H9 (cell line): ENCODE measurements around the gene ADGRE1. TPM values are rescaled to one million over a fixed set of nuclear protein-coding genes. Genes with fewer than 3 reads are reported as not detected.

Experiments used
- DNase-seq: peaks from one replicate; pipeline ENCODE4 v3.0.0-alpha.2; 2017
- H2AFZ ChIP-seq: one replicate; pipeline ENCODE4 v1.6.1; 2013; ENCODE audit warnings: mild to moderate bottlenecking, low read length, control low read depth, moderate library complexity
- H2AK5ac ChIP-seq: 2 replicates; pipeline ENCODE4 v1.6.1; 2013; ENCODE audit warnings: low read length, control low read depth, mixed read lengths; ENCODE audit not compliant: insufficient read length
- H2BK120ac ChIP-seq: one replicate; pipeline ENCODE4 v1.6.1; 2013; ENCODE audit warnings: low read depth, mild to moderate bottlenecking, low read length, control low read depth, inconsistent platforms; ENCODE audit not compliant: poor library complexity, severe bottlenecking
- H2BK12ac ChIP-seq: 2 replicates; pipeline ENCODE4 v1.6.1; 2013; ENCODE audit warnings: low read length, control low read depth, mixed read lengths, low read depth; ENCODE audit not compliant: insufficient read length
- H2BK15ac ChIP-seq: 2 replicates; pipeline ENCODE4 v1.6.1; 2013; ENCODE audit warnings: low read depth, low read length, control low read depth
- H2BK20ac ChIP-seq: one replicate; pipeline ENCODE4 v1.6.1; 2013; ENCODE audit warnings: low read depth, mild to moderate bottlenecking, low read length, control low read depth, inconsistent platforms; ENCODE audit not compliant: poor library complexity, severe bottlenecking
- H2BK5ac ChIP-seq: 2 replicates; pipeline ENCODE4 v1.6.1; 2013; ENCODE audit warnings: low read length, control low read depth, mixed read lengths; ENCODE audit not compliant: insufficient read length
- H3K14ac ChIP-seq: 2 replicates; pipeline ENCODE4 v1.6.1; 2013; ENCODE audit warnings: low read length, control low read depth; ENCODE audit not compliant: insufficient read depth
- H3K18ac ChIP-seq: 2 replicates; pipeline ENCODE4 v1.6.1; 2013; ENCODE audit warnings: low read depth, mild to moderate bottlenecking, mixed read lengths, low read length, control low read depth; ENCODE audit not compliant: insufficient read length
- H3K23ac ChIP-seq: 2 replicates; pipeline ENCODE4 v1.6.1; 2013; ENCODE audit warnings: low read length, control low read depth, mixed read lengths, low read depth; ENCODE audit not compliant: insufficient read length
- H3K23me2 ChIP-seq: 2 replicates; pipeline ENCODE4 v1.6.1; 2013; ENCODE audit warnings: low read depth, mild to moderate bottlenecking, mixed read lengths, low read length, control low read depth; ENCODE audit not compliant: insufficient read length, poor library complexity, severe bottlenecking
- H3K27ac ChIP-seq: 2 replicates; pipeline ENCODE4 v1.5.1; 2013; ENCODE audit warnings: low read length, control low read depth, mixed read lengths, low read depth; ENCODE audit not compliant: insufficient read length
- H3K27me3 ChIP-seq: 2 replicates; pipeline ENCODE4 v1.6.1; 2013; ENCODE audit warnings: low read length, control low read depth, inconsistent platforms; ENCODE audit not compliant: insufficient read depth
- H3K4ac ChIP-seq: 2 replicates; pipeline ENCODE4 v1.6.1; 2013; ENCODE audit warnings: low read depth, mild to moderate bottlenecking, control low read depth, inconsistent platforms, low read length, moderate library complexity
- H3K4me1 ChIP-seq: 2 replicates; pipeline ENCODE4 v1.6.1; 2013; ENCODE audit warnings: low read length, control low read depth, inconsistent platforms; ENCODE audit not compliant: insufficient read depth
- H3K4me2 ChIP-seq: 2 replicates; pipeline ENCODE4 v1.6.1; 2013; ENCODE audit warnings: low read length, control low read depth, mixed read lengths; ENCODE audit not compliant: insufficient read length, insufficient read depth
- H3K56ac ChIP-seq: 2 replicates; pipeline ENCODE4 v1.6.1; 2013; ENCODE audit warnings: low read depth, mild to moderate bottlenecking, mixed read lengths, low read length, control low read depth; ENCODE audit not compliant: insufficient read length
- H3K79me1 ChIP-seq: 2 replicates; pipeline ENCODE4 v1.6.1; 2013; ENCODE audit warnings: low read depth, mild to moderate bottlenecking, moderate library complexity, low read length, control low read depth, inconsistent platforms; ENCODE audit not compliant: insufficient read depth, poor library complexity, severe bottlenecking
- H3K79me2 ChIP-seq: 2 replicates; pipeline ENCODE4 v1.6.1; 2013; ENCODE audit warnings: low read length, control low read depth, inconsistent platforms; ENCODE audit not compliant: insufficient read depth
- H3K9ac ChIP-seq: 2 replicates; pipeline ENCODE4 v1.6.1; 2013; ENCODE audit warnings: low read length, control low read depth, mixed read lengths; ENCODE audit not compliant: insufficient read length; ENCODE audit errors: extremely low read depth
- H3K9me3 ChIP-seq: one replicate; pipeline ENCODE4 v1.6.1; 2013; ENCODE audit warnings: low read depth, low read length, inconsistent platforms; ENCODE audit not compliant: control insufficient read depth
- H3T11ph ChIP-seq: one replicate; pipeline ENCODE4 v1.6.1; 2013; ENCODE audit warnings: mild to moderate bottlenecking, low read length, control low read depth, inconsistent platforms
- H4K20me1 ChIP-seq: one replicate; pipeline ENCODE4 v1.6.1; 2013; ENCODE audit not compliant: control insufficient read depth, insufficient read length, insufficient read depth
- H4K5ac ChIP-seq: 2 replicates; pipeline ENCODE4 v1.6.1; 2013; ENCODE audit warnings: low read depth, mild to moderate bottlenecking, mixed read lengths, low read length, control low read depth; ENCODE audit not compliant: insufficient read length
- H4K8ac ChIP-seq: replicated peaks from 2 replicates; pipeline ENCODE4 v1.6.1; 2013; ENCODE audit warnings: low read length, control low read depth, mixed read lengths, low read depth; ENCODE audit not compliant: insufficient read length
- H4K91ac ChIP-seq: 2 replicates; pipeline ENCODE4 v1.6.1; 2013; ENCODE audit warnings: low read depth, mild to moderate bottlenecking, moderate library complexity, mixed read lengths, low read length, control low read depth; ENCODE audit not compliant: insufficient read length
- H3K27ac Mint-ChIP-seq, 3 experiments: 2 replicates in 2 of 3; 3 replicates in 1 of 3; pipeline ENCODE4 v1.8.0; 2020 to 2021; ENCODE audit warnings: mixed read lengths in 3 of 3, mild to moderate bottlenecking in 1 of 3, moderate library complexity in 1 of 3
- H3K27me3 Mint-ChIP-seq: 2 replicates; pipeline ENCODE4 v1.8.0; 2021; ENCODE audit warnings: low read depth, mild to moderate bottlenecking, moderate library complexity, mixed read lengths
- H3K36me3 Mint-ChIP-seq, 3 experiments: 2 replicates in 2 of 3; 3 replicates in 1 of 3; pipeline ENCODE4 v1.8.0; 2020 to 2021; ENCODE audit warnings: low read depth in 3 of 3, mixed read lengths in 3 of 3; ENCODE audit not compliant: insufficient read depth in 1 of 3
- H3K4me1 Mint-ChIP-seq, 2 experiments: 2 replicates each; pipeline ENCODE4 v1.8.0; 2020; ENCODE audit warnings: mixed read lengths in 2 of 2
- H3K4me3 Mint-ChIP-seq, 2 experiments: 2 replicates in 1 of 2; 3 replicates in 1 of 2; pipeline ENCODE4 v1.8.0; 2020 to 2021; ENCODE audit warnings: mild to moderate bottlenecking in 2 of 2, mixed read lengths in 2 of 2, moderate library complexity in 1 of 2
- H3K9me3 Mint-ChIP-seq, 2 experiments: 2 replicates in 1 of 2; 3 replicates in 1 of 2; pipeline ENCODE4 v1.8.0; 2020; ENCODE audit warnings: mild to moderate bottlenecking in 2 of 2, mixed read lengths in 2 of 2, moderate library complexity in 1 of 2
- WGBS: extraction: QIAGEN DNeasy Blood & Tissue Kit; methylation state at CpG from one replicate; pipeline ENCODE4 v1.1.7; 2013; ENCODE audit warnings: missing lambda C conversion rate, low lambda C conversion rate, mixed read lengths; ENCODE audit not compliant: insufficient read length; ENCODE audit errors: extremely low coverage; 5-methylcytosine and 5-hydroxymethylcytosine counted together
- total RNA-seq: library from RNA; stranded (reverse); gene quantifications from 2 replicates; pipeline ENCODE4 v1.2.1, GENCODE V29; 2021
- TF ChIP-seq, protein P1 (sequence below): fragments of 200-600 bp; sonication (generic); conservative IDR thresholded peaks from 3 replicates; pipeline ENCODE4 v1.8.0; 2021; ENCODE audit warnings: antibody characterized with exemption, mild to moderate bottlenecking

The ADGRE1 gene
- total RNA-seq, 1 experiment from 2014 or later = not detected

DNA sequence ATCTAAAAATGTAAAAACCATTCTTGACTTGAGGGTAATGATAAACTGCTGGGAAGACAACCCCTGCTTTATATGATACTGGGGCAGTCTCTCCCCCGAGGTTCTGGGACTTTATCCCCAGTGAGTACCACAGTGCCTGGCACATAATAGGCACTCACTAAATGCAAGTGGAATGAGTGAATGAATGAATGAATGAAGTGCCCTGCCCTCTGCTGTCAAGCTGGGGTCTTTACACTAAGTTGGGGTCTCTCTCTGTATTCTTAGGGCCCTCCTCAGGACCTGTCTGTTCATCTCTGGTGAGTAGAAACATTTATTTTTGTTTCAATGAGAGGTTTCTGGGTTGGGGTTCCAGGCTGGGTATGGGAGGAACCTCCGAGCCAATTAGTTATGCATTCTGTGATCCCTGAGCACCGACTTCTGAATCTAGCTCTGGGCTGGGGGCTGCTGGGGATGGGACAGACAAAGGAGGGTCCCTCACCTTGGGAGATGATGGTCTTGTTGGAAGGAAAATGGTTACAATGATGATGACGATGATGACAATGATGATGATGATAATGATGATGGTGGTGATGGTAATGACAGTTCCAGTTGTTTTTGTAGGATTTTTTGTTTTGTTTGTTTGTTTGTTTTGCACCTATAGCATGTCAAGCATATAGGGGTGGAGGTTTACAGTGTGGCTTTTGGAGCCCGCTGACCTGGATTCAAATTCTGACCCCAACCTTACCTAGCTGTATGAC is 44.3 kb upstream of the ADGRE1 start:
- Histone ChIP-seq H4K20me1 (no peaks in the 10 kb centered on the region), H2BK15ac (no peak overlapping the region), H3T11ph (no peak overlapping the region), H2BK20ac (no peak overlapping the region), H3K14ac (no peak overlapping the region), H3K9me3 (no peaks in the 10 kb centered on the region), H3K18ac (no peak overlapping the region), H2BK12ac (no peak overlapping the region), H3K23me2 (no peaks in the 10 kb centered on the region), H2AK5ac (no peak overlapping the region), H3K4ac (no peak overlapping the region), H3K27me3 (no peaks in the 10 kb centered on the region), H3K79me1 (no peaks in the 10 kb centered on the region), H3K4me1 (no peaks in the 10 kb centered on the region), H4K5ac (no peak overlapping the region), H3K56ac (no peak overlapping the region), H2AFZ (no peak overlapping the region), H3K79me2 (no peaks in the 10 kb centered on the region), H3K27ac (no peak overlapping the region), H4K91ac (no peak overlapping the region), H2BK5ac (no peak overlapping the region), H3K4me2 (no peak overlapping the region), H3K23ac (no peak overlapping the region), H2BK120ac (no peak overlapping the region), H3K9ac (no peak overlapping the region), H4K8ac (no peak overlapping the region)
- H3K9me3 Mint-ChIP-seq = peaks cover 0 to 52% of the 10 kb centered on the region in 2 experiments; a peak in 2 of 5 replicates
- no CpG with 5 or more reads among the region's 5 CpGs for WGBS
- H3K4me3 Mint-ChIP-seq = no peak overlapping the region
- DNase-seq = no peak
- H3K27me3 Mint-ChIP-seq = no peaks in the 10 kb centered on the region
- no peak overlapping the region for H3K27ac Mint-ChIP-seq
- H3K36me3 Mint-ChIP-seq = no peaks in the 10 kb centered on the region
- H3K4me1 Mint-ChIP-seq = no peaks in the 10 kb centered on the region
- TF ChIP-seq, protein P1, sequence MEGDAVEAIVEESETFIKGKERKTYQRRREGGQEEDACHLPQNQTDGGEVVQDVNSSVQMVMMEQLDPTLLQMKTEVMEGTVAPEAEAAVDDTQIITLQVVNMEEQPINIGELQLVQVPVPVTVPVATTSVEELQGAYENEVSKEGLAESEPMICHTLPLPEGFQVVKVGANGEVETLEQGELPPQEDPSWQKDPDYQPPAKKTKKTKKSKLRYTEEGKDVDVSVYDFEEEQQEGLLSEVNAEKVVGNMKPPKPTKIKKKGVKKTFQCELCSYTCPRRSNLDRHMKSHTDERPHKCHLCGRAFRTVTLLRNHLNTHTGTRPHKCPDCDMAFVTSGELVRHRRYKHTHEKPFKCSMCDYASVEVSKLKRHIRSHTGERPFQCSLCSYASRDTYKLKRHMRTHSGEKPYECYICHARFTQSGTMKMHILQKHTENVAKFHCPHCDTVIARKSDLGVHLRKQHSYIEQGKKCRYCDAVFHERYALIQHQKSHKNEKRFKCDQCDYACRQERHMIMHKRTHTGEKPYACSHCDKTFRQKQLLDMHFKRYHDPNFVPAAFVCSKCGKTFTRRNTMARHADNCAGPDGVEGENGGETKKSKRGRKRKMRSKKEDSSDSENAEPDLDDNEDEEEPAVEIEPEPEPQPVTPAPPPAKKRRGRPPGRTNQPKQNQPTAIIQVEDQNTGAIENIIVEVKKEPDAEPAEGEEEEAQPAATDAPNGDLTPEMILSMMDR = no peak
